HL-60 (cell line): ENCODE results near the gene C4orf17.

Source experiments
- POLR2AphosphoS5 ChIP-seq: IDR thresholded peaks from 2 replicates; pipeline ENCODE4 v1.6.1; 2012; ENCODE audit warnings: low read depth
- SPI1 ChIP-seq: IDR thresholded peaks from 2 replicates; pipeline ENCODE4 v1.6.1; 2012; ENCODE audit warnings: low read depth, mild to moderate bottlenecking, borderline replicate concordance
- TF ChIP-seq, protein P1 (sequence below): IDR thresholded peaks from one replicate; pipeline ENCODE4 v1.5.1; 2011; ENCODE audit warnings: low read length, control low read depth, inconsistent platforms; ENCODE audit not compliant: insufficient read depth
- TF ChIP-seq, protein P2 (sequence below): IDR thresholded peaks from 2 replicates; pipeline ENCODE4 v1.6.1; 2012; ENCODE audit warnings: low read depth; ENCODE audit not compliant: insufficient replicate concordance

DNA sequence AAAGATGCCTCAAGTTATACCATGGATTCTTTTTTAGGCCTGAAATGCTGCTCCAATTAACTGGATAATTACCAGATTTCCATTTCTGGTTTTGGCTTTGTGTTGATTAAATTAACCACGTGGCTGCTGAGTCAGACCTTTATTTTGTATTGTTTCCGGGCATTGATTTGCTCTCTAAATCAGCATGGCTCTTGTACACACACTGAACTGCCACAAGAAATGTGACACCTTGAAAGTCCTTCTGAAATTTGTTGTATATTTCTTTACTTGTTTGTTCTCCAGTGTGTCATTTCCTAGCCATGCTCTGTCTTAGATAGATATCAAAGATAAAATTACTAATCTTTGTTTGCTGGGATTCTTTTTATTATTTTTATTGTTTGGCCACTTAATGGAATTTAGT, 75.5 kb downstream of the C4orf17 start:
- TF ChIP-seq POLR2AphosphoS5 (no peak), SPI1 (no peak)
- TF ChIP-seq, protein P1, sequence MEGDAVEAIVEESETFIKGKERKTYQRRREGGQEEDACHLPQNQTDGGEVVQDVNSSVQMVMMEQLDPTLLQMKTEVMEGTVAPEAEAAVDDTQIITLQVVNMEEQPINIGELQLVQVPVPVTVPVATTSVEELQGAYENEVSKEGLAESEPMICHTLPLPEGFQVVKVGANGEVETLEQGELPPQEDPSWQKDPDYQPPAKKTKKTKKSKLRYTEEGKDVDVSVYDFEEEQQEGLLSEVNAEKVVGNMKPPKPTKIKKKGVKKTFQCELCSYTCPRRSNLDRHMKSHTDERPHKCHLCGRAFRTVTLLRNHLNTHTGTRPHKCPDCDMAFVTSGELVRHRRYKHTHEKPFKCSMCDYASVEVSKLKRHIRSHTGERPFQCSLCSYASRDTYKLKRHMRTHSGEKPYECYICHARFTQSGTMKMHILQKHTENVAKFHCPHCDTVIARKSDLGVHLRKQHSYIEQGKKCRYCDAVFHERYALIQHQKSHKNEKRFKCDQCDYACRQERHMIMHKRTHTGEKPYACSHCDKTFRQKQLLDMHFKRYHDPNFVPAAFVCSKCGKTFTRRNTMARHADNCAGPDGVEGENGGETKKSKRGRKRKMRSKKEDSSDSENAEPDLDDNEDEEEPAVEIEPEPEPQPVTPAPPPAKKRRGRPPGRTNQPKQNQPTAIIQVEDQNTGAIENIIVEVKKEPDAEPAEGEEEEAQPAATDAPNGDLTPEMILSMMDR: no peak
- TF ChIP-seq, protein P2, sequence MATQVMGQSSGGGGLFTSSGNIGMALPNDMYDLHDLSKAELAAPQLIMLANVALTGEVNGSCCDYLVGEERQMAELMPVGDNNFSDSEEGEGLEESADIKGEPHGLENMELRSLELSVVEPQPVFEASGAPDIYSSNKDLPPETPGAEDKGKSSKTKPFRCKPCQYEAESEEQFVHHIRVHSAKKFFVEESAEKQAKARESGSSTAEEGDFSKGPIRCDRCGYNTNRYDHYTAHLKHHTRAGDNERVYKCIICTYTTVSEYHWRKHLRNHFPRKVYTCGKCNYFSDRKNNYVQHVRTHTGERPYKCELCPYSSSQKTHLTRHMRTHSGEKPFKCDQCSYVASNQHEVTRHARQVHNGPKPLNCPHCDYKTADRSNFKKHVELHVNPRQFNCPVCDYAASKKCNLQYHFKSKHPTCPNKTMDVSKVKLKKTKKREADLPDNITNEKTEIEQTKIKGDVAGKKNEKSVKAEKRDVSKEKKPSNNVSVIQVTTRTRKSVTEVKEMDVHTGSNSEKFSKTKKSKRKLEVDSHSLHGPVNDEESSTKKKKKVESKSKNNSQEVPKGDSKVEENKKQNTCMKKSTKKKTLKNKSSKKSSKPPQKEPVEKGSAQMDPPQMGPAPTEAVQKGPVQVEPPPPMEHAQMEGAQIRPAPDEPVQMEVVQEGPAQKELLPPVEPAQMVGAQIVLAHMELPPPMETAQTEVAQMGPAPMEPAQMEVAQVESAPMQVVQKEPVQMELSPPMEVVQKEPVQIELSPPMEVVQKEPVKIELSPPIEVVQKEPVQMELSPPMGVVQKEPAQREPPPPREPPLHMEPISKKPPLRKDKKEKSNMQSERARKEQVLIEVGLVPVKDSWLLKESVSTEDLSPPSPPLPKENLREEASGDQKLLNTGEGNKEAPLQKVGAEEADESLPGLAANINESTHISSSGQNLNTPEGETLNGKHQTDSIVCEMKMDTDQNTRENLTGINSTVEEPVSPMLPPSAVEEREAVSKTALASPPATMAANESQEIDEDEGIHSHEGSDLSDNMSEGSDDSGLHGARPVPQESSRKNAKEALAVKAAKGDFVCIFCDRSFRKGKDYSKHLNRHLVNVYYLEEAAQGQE: no peak
